Spleen (tissue), 7 donors: ENCODE results near the gene TJP2.
"Not testable (repeated sequence)": the region's sequence is repeated elsewhere in the genome, so short reads cannot be mapped to it uniquely, and the experiment has no call there.

ENCODE experiments used
- POLR2AphosphoS5 ChIP-seq, 3 donors: sonication (generic); formaldehyde crosslinking; IDR thresholded peaks; one replicate each; pipeline ENCODE4 v1.5.1; 2017; ENCODE audit warnings: antibody characterized with exemption in 3 of 3
- TF ChIP-seq, protein P1 (sequence below), 11 experiments: fragments of 200-600 bp in 7 of 11; fragments of 450-650 bp in 4 of 11; sonication (generic) in 4 of 11; IDR thresholded peaks in 8 of 11; conservative IDR thresholded peaks in 3 of 11; 1 replicate in 7 of 11; 2 replicates in 4 of 11; pipeline versions ENCODE4 v1.4.0 to v1.8.0; 2016 to 2021; ENCODE audit warnings: antibody characterized with exemption in 11 of 11, inconsistent platforms in 4 of 11, mild to moderate bottlenecking in 1 of 11
- donor health status: DM: no; HTN: no; CAD: no; lungs with moderate emphysema.
- donor health status: DM: no; HTN: no; CAD: no.
- donor health status: DM: no; HTN: no; CAD: no.

GRCh38 chr9:69164573-69164972, 9.5 kb upstream of the TJP2 start:
- TF ChIP-seq POLR2AphosphoS5 (IDR thresholded peaks at IDR 0.05), result not testable (repeated sequence)
- TF ChIP-seq, protein P1, sequence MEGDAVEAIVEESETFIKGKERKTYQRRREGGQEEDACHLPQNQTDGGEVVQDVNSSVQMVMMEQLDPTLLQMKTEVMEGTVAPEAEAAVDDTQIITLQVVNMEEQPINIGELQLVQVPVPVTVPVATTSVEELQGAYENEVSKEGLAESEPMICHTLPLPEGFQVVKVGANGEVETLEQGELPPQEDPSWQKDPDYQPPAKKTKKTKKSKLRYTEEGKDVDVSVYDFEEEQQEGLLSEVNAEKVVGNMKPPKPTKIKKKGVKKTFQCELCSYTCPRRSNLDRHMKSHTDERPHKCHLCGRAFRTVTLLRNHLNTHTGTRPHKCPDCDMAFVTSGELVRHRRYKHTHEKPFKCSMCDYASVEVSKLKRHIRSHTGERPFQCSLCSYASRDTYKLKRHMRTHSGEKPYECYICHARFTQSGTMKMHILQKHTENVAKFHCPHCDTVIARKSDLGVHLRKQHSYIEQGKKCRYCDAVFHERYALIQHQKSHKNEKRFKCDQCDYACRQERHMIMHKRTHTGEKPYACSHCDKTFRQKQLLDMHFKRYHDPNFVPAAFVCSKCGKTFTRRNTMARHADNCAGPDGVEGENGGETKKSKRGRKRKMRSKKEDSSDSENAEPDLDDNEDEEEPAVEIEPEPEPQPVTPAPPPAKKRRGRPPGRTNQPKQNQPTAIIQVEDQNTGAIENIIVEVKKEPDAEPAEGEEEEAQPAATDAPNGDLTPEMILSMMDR (IDR thresholded peaks at IDR 0.05 in 8 of 11, conservative IDR thresholded peaks at IDR 0.05 in 3 of 11), result not testable (repeated sequence)
